ENCODE measurements around the gene PRTFDC1. TPM values are rescaled to one million over a fixed set of nuclear protein-coding genes. Genes with fewer than 3 reads are reported as not detected.
"Not testable (repeated sequence)": the region's sequence is repeated elsewhere in the genome, so short reads cannot be mapped to it uniquely, and the experiment has no call there.

PRTFDC1 gene
- total RNA-seq, 3 donors from 2014 or later (not counting 1 experiment from before 2014, with no cell fraction given): 1.2 to 1.9 (median 1.4) TPM

- Histone ChIP-seq H3K36me3 (ENCODE audit: control insufficient read depth, insufficient read depth, low read length) (no peaks in the 10 kb centered on the region), H3K27ac (ENCODE audit: low read length) (no peak overlapping the region), H3K4me1 (ENCODE audit: control insufficient read depth, insufficient read depth, low read length) (no peaks in the 10 kb centered on the region), H3K9me3 (ENCODE audit: control insufficient read depth, insufficient read depth, low read length) (no peaks in the 10 kb centered on the region), H3K27me3 (ENCODE audit: control insufficient read depth, insufficient read depth, low read length) (no peaks in the 10 kb centered on the region), H3K4me3 (ENCODE audit: low read length) (no peak overlapping the region)
- Mint-ChIP-seq H3K4me3 (no peak overlapping the region), H3K4me1 (no peaks in the 10 kb centered on the region), H3K9me3 (no peaks in the 10 kb centered on the region), H3K36me3 (no peaks in the 10 kb centered on the region), H3K27ac (no peak overlapping the region), H3K27me3 (ENCODE audit: low read depth in 2 of 2) (no peaks in the 10 kb centered on the region)
- no peak for DNase-seq
- ATAC-seq: no peak
- TF ChIP-seq CTCF (IDR thresholded peaks at IDR 0.05): no peak
- intact Hi-C loops (cut with micrococcal nuclease): no loop called here
Observed at GRCh38 chr10:24971374-24971773, 19.0 kb upstream of the PRTFDC1 start.

- ATAC-seq (no peak), DNase-seq (no peak)
- Histone ChIP-seq H3K4me3 (ENCODE audit: low read length) (no peak overlapping the region), H3K36me3 (ENCODE audit: control insufficient read depth, insufficient read depth, low read length) (no peaks in the 10 kb centered on the region), H3K27ac (ENCODE audit: low read length) (no peak overlapping the region), H3K4me1 (ENCODE audit: control insufficient read depth, insufficient read depth, low read length) (no peaks in the 10 kb centered on the region), H3K27me3 (ENCODE audit: control insufficient read depth, insufficient read depth, low read length) (no peaks in the 10 kb centered on the region), H3K9me3 (ENCODE audit: control insufficient read depth, insufficient read depth, low read length) (no peaks in the 10 kb centered on the region)
- Mint-ChIP-seq H3K9me3 (no peaks in the 10 kb centered on the region), H3K4me3 (no peak overlapping the region), H3K27ac (no peak overlapping the region), H3K27me3 (ENCODE audit: low read depth in 2 of 2) (no peaks in the 10 kb centered on the region), H3K4me1 (no peaks in the 10 kb centered on the region), H3K36me3 (no peaks in the 10 kb centered on the region)
- 81% methylated on average over 1 of the region's 2 CpGs for WGBS (ENCODE audit: insufficient coverage)
- TF ChIP-seq CTCF (IDR thresholded peaks at IDR 0.05): no peak
- intact Hi-C loops (cut with micrococcal nuclease): no loop called here
Observed at GRCh38 chr10:24969841-24970281, 17.5 kb upstream of the PRTFDC1 start.

- H3K36me3 ChIP-seq (ENCODE audit: control insufficient read depth, insufficient read depth, low read length); intact Hi-C loops (cut with micrococcal nuclease); H3K4me1 Mint-ChIP-seq; H3K36me3 Mint-ChIP-seq; H3K27me3 ChIP-seq (ENCODE audit: control insufficient read depth, insufficient read depth, low read length); H3K9me3 ChIP-seq (ENCODE audit: control insufficient read depth, insufficient read depth, low read length); H3K27me3 Mint-ChIP-seq (ENCODE audit: low read depth in 2 of 2); H3K4me3 ChIP-seq (ENCODE audit: low read length); H3K4me3 Mint-ChIP-seq; H3K9me3 Mint-ChIP-seq; H3K4me1 ChIP-seq (ENCODE audit: control insufficient read depth, insufficient read depth, low read length); H3K27ac Mint-ChIP-seq; H3K27ac ChIP-seq (ENCODE audit: low read length); ATAC-seq; DNase-seq: not testable (repeated sequence)
- whole genome bisulfite sequencing (ENCODE audit: insufficient coverage): 96% methylated on average over 9 of the region's 11 CpGs
Observed at GRCh38 chr10:24968951-24969350, 16.5 kb upstream of the PRTFDC1 start.

GRCh38 chr10:24968349-24968748 lies 15.9 kb upstream of the PRTFDC1 start:
- H3K36me3 Mint-ChIP-seq: no peaks in the 10 kb centered on the region
- Histone ChIP-seq H3K4me1 (ENCODE audit: control insufficient read depth, insufficient read depth, low read length) (no peaks in the 10 kb centered on the region), H3K27me3 (ENCODE audit: control insufficient read depth, insufficient read depth, low read length) (no peaks in the 10 kb centered on the region), H3K9me3 (ENCODE audit: control insufficient read depth, insufficient read depth, low read length) (no peaks in the 10 kb centered on the region), H3K36me3 (ENCODE audit: control insufficient read depth, insufficient read depth, low read length) (no peaks in the 10 kb centered on the region), H3K4me3 (ENCODE audit: low read length) (no peak overlapping the region), H3K27ac (ENCODE audit: low read length) (no peak overlapping the region)
- no peaks in the 10 kb centered on the region for H3K9me3 Mint-ChIP-seq
- no peak overlapping the region for H3K27ac Mint-ChIP-seq
- no peaks in the 10 kb centered on the region for H3K27me3 Mint-ChIP-seq (ENCODE audit: low read depth in 2 of 2)
- no peak overlapping the region for H3K4me3 Mint-ChIP-seq
- ATAC-seq (no peak), DNase-seq (no peak)
- no peaks in the 10 kb centered on the region for H3K4me1 Mint-ChIP-seq
- 98% methylated on average over 7 of the region's 7 CpGs for WGBS (ENCODE audit: insufficient coverage)
- no peak for TF ChIP-seq CTCF (IDR thresholded peaks at IDR 0.05)
- intact Hi-C loops (cut with micrococcal nuclease): no loop called here

Measured in natural killer cell (primary cell).